Activated CD4-positive, alpha-beta T cell treated with anti-CD3 and anti-CD28 coated beads, Interleukin-2, amount 50 U/mL, for 24 hours (primary cell): ENCODE results near the gene GZMM.

Source experiments
- DNase-seq, 2 donors: peaks; one replicate each; pipeline ENCODE4 v3.0.0-alpha.2; 2020; ENCODE audit warnings: low read depth in 1 of 2, low spot score in 1 of 2

Gene GZMM

DNA sequence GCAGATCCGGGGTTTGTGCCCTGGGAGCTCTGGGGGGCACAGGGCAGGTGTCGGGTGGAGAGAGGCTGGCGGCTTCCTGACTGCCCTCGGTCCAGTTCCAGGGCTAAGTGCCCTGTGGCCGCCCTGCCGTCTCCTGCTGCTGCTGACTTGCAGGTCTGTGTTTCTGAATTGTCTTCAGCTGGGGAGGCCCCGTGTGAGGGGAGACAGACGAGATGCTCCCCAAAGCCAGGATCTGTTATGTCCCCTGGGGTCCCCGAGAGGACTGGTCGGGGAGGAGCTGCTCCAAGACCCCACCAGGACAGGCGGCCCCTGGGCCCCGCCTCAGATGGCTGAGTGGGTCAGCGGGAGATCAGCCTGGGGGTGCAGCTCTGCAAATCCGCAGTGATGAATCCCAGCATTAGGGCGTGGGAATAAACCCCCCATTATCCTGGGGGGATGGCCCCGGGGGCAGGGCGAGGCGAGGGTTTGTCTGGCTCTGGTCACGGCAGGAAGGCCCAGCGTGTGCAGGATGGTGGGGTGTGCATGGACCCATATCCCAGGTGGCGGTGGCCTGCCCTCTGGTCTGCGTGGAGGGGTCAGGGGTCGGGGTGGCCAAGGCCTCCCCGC, 50.5 kb downstream of the GZMM start:
- DNase-seq: no peak

DNA sequence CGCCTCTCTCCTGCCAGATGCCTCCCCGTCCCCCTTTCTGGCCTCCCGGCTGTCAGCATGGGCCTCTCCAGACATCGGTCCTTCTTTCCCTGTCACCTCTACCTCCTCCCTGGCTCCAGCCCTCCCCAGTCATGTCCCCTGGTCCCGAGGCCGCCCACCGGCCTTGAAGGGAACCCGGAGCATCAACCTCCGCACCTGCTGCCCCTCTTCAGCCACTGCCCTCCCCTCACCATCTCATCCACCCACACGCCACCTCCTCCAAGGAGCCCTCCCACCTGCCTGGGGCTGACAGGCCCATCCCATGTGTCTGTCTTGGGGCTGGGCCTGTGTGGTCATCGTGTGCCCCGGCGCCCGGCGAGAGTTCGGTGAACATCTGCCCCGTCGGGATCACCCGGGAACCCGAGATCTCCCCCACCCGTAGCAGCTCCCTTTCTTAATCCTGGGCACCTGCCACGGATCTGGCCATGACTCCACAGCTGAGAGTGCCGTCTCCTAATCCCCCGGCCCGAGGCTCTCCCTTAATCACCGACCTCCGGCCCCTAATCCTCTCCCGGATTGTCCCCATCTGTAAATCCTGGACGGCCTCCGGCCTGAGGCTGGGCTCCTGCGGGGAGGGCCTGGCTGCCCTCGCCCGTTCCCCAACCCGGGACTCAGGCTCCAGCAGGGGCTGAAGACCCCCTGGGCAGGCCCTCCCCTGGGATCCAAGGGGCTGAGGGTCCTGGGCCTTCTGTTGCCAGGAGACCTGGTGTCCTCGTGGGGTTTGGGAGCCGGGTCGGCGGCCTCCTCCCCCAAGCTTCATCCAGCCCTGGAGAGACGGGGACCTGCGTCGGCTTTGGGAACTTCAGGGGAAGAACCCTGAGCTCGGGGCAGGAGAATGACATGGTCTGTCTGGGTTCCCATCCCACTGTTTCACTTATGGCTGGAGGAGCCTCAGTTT, 51.7 kb downstream of the GZMM start:
- DNase-seq: no peak

DNA sequence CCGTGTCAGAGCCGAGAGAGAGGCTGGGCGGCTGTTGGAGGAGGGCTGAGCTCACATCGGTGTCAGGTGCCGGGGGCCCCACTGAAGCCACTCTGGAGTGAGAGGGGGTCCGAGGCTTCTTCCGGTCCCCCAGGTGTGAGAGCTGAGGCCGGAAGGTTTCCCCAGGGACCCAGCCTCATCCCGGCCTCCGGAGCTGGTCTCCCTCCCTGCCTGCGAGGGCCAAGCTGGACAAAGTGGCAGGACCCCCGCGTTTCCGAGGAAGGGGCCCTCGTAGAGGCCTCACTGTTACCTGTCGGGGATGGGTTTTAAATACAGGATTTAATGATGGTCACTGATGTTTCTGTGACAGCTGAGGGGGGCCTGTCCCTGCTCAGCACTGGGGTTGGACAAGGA, 52.4 kb downstream of the GZMM start:
- no peak for DNase-seq

DNA sequence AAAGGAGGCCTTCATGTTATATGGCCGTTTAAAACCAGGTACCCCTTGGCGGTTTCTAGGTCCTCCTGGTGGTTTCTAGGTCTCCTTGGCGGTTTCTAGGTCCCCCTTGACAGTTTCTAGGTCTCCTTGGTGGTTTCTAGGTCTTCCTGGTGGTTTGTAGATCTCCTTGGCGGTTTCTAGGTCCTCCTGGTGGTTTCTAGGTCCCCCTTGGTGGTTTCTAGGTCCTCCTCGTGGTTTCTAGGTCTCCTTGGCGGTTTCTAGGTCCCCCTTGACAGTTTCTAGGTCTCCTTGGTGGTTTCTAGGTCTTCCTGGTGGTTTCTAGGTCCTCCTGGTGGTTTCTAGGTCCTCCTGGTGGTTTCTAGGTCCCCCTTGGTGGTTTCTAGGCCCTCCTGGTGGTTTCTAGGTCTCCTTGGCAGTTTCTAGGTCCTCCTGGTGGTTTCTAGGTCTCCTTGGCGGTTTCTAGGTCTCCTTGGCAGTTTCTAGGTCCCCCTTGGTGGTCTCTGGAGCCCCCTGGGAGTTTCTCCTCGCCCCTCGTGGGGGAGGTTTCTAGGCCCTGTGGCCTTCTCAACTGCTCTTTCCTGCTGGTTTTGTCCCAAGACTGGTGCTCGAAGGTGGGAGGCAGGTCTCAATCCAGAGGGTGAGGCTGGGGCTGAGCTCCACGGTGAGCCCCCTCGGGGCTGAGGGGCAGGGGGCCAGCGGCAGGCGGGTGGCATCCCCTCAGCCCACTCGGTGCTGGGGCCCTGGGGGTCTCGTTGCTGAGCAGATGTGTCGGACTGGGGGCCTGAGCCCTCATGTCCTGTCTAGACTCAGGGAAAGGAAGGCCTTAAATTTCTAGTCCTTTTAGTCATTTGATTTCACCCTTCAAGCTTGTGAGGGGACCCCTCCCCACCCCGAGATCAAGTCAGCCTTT, 53.8 kb downstream of the GZMM start:
- DNase-seq: no peak
